ENCODE measurements around the gene LDAH. TPM values are rescaled to one million over a fixed set of nuclear protein-coding genes. Genes with fewer than 3 reads are reported as not detected.

The LDAH gene
- total RNA-seq, 1 experiment from 2014 or later, result 15.2 TPM

DNA sequence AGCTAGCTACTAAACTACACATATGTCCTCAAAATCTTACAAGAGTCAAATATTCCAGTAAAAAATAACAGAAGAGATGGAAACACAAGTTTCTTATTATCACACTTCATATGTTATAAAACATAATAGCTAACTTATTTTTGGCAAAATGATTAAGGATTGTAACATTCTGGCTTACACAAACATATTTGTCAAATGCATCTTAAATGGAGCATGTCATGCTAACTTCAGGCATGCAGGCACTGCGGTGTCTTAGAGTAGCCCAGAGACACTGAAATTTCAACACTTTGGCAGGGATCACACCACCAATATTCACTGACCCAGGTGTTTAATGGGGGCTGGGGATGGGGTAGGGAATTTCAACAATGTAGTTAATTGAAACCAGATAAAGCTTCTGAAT lies 51.6 kb downstream of the LDAH start:
- H3K79me1 ChIP-seq (ENCODE audit: insufficient read depth, low read depth, low read length, poor library complexity, severe bottlenecking), result no peaks in the 10 kb centered on the region
- no peak for DNase-seq
- H2BK120ac ChIP-seq (ENCODE audit: low read depth, low read length, poor library complexity, severe bottlenecking), result no peak overlapping the region
- H2AFZ ChIP-seq (ENCODE audit: low read length), result no peak overlapping the region
- H3K4me3 Mint-ChIP-seq, result no peak overlapping the region
- H2BK5ac ChIP-seq (ENCODE audit: insufficient read length, low read length), result no peak overlapping the region
- H3K9ac ChIP-seq (ENCODE audit: extremely low read depth, insufficient read length, low read length), result no peak overlapping the region
- no peaks in the 10 kb centered on the region for H3K27me3 ChIP-seq (ENCODE audit: insufficient read depth, low read length)
- H2BK15ac ChIP-seq (ENCODE audit: low read depth, low read length), result no peak overlapping the region
- no peak overlapping the region for H3K14ac ChIP-seq (ENCODE audit: insufficient read depth, low read length)
- no peak for TF ChIP-seq CTCF (conservative IDR thresholded peaks at IDR 0.05)
- H3K9me3 Mint-ChIP-seq, result no peaks in the 10 kb centered on the region
- H3K79me2 ChIP-seq (ENCODE audit: insufficient read depth, low read length), result no peaks in the 10 kb centered on the region
- no peak overlapping the region for H4K91ac ChIP-seq (ENCODE audit: insufficient read length, low read depth, low read length)
- no peaks in the 10 kb centered on the region for H4K20me1 ChIP-seq (ENCODE audit: control insufficient read depth, insufficient read depth, insufficient read length)
- no peak overlapping the region for H3K4ac ChIP-seq (ENCODE audit: low read depth, low read length)
- no peak overlapping the region for H4K8ac ChIP-seq (replicated peaks; ENCODE audit: insufficient read length, low read depth, low read length)
- H3K56ac ChIP-seq (ENCODE audit: insufficient read length, low read depth, low read length), result no peak overlapping the region
- H3K4me1 ChIP-seq (ENCODE audit: insufficient read depth, low read length), result no peaks in the 10 kb centered on the region
- WGBS (ENCODE audit: extremely low coverage, insufficient read length, low lambda C conversion rate), result no CpG with 5 or more reads among the region's 1 CpG
- no peak overlapping the region for H3K23ac ChIP-seq (ENCODE audit: insufficient read length, low read depth, low read length)
- H3K9me3 ChIP-seq (ENCODE audit: control insufficient read depth, low read depth, low read length), result no peaks in the 10 kb centered on the region
- no peak overlapping the region for H3K4me2 ChIP-seq (ENCODE audit: insufficient read depth, insufficient read length, low read length)
- no peak overlapping the region for H2BK12ac ChIP-seq (ENCODE audit: insufficient read length, low read depth, low read length)
- no peaks in the 10 kb centered on the region for H3K36me3 Mint-ChIP-seq (ENCODE audit: insufficient read depth in 1 of 3, low read depth in 3 of 3)
- H2BK20ac ChIP-seq (ENCODE audit: low read depth, low read length, poor library complexity, severe bottlenecking), result no peak overlapping the region
- no peak overlapping the region for H4K5ac ChIP-seq (ENCODE audit: insufficient read length, low read depth, low read length)
- H3K4me1 Mint-ChIP-seq, result no peaks in the 10 kb centered on the region
- H3K27ac Mint-ChIP-seq, result no peak overlapping the region
- H3K18ac ChIP-seq (ENCODE audit: insufficient read length, low read depth, low read length), result no peak overlapping the region
- H2AK5ac ChIP-seq (ENCODE audit: insufficient read length, low read length), result no peak overlapping the region
- H3K27ac ChIP-seq (ENCODE audit: insufficient read length, low read depth, low read length), result no peak overlapping the region
- H3K27me3 Mint-ChIP-seq (ENCODE audit: low read depth), result no peaks in the 10 kb centered on the region
- no peaks in the 10 kb centered on the region for H3K23me2 ChIP-seq (ENCODE audit: insufficient read length, low read depth, low read length, poor library complexity, severe bottlenecking)
- no peak overlapping the region for H3T11ph ChIP-seq (ENCODE audit: low read length)
